Right kidney (tissue), 9 donors: ENCODE results near the gene C1QL4.
"Not testable (repeated sequence)": the region's sequence is repeated elsewhere in the genome, so short reads cannot be mapped to it uniquely, and the experiment has no call there.

Experiments used
- DNase-seq: peaks from one replicate; pipeline ENCODE4 v3.0.0-alpha.2; 2016
- long read RNA-seq, 8 donors: transcript quantifications; one replicate each; lab custom pipeline, GENCODE V29; 2026

Gene C1QL4
- long read RNA-seq, donor 1: 0 reads
- long read RNA-seq, donor 2, partial matches to known transcripts: 0 of 1 reads
- long read RNA-seq, donor 2, other reads (novel, unspliced or antisense): 0 of 1 reads
- long read RNA-seq, donor 3: 0 reads
- long read RNA-seq, donor 4: 0 reads
- long read RNA-seq, donor 5, partial matches to known transcripts: 0 of 1 reads
- long read RNA-seq, donor 5, other reads (novel, unspliced or antisense): 0 of 1 reads
- long read RNA-seq, donor 6: 0 reads
- long read RNA-seq, donor 7, partial matches to known transcripts: 0 of 3 reads
- long read RNA-seq, donor 7, other reads (novel, unspliced or antisense): 0 of 3 reads
- long read RNA-seq, donor 8: 0 reads

DNA sequence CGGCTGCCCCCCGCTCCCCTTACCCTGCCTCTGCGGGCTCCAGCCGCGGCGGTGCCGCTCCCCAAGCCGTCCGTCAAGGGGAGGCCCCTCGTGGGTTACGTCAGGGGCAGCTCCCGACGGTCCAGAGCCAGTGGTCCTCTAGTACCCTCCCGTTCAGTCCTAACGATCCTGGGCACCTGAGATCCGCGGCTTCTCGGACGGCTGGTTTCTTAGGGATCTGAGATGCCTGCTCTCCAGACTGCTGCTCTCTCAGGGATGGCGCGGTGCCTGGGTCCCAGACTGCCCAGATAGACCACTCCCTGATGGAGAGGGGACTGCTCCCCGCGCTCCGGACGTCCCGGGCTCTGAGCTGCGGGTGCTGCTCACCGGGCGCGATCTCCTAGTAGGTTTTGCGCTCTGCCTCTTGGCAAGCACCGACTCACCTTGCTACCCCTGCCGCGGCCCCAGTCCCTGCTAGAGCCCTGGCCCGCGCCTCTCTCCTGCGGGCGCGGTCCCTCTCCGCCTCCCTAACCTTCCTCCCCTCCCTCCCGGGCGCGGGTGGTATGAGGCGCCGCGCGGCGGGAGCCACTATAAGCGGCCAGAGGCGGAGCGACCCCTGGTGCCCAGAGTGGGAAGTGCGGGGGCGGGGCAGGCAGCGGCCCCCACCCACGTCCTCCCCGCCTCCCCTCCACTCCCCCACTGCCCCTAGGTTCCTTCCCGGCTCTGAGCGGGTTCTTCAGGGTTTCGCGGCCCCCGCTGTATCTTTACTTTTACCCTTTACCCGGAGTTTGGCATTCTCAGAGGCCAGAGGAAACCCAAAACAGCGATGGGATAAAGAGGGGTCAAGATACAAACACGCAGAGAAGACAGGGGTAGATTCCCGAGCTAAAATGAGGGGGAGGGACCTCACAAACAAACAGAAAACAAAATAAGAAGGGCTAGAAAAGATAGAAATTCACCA, at the start of gene C1QL4:
Gene C1QL4 (minus strand): TSS at position 544 of the 940 bp plus-strand sequence. CDS start 711 bp downstream, outside the sequence.
- peak; percentile 84 for DNase-seq

DNA sequence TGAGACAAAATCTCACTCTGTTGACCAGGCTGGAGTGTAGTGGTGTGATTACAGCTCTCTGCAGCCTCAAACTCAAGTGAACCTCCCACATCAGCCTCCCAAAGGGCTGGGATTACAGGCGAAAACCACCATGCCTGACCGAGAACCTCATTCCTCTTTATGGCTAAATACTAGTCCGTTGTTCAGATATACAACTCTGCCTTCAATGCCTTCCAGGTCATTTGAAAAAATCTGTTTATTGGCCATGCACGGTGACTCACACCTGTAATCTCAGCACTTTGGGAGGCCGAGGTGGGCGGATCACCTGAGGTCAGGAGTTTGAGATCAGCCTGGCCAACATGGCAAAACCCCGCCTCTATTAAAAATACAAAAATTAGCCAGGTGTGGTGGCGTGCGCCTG, 43.2 kb upstream of the C1QL4 start:
- not testable (repeated sequence) for DNase-seq

DNA sequence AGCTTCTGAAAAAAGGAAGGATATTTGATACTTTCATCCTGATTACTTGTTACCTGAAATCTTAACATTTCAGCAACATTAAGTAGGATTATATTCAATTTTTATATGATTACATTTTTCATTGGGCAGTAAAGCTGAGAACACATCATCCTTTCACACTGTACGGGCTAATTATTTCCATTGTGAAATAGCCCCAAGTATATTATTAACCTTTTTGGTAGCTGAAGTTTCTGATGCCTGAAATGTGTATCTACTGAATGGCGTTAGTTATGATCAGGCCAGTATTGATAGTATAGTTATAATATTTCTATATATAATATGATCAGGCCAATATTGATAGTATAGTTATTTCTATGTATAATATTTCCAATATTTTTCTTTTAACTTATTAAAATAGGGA, 40.4 kb upstream of the C1QL4 start:
- DNase-seq: no peak

DNA sequence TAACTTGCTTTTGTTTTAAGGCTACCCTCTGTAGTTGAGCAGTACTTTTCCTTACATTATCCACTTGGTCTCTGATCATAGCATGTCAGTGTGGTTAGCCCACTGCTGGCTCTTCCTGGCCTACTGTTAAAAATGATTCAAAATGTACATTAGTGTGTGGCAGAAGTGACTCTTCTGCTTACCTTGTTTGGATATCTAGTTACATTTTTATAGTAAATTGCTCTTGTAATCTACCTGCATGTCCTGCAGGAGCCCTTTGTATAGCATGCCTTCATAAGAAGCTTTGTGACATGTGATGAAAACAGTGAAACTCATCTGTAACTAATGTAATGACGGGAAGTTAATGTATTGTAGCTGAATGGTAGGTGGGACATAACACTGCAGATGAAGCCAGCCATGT, 38.4 kb upstream of the C1QL4 start:
- no peak for DNase-seq

DNA sequence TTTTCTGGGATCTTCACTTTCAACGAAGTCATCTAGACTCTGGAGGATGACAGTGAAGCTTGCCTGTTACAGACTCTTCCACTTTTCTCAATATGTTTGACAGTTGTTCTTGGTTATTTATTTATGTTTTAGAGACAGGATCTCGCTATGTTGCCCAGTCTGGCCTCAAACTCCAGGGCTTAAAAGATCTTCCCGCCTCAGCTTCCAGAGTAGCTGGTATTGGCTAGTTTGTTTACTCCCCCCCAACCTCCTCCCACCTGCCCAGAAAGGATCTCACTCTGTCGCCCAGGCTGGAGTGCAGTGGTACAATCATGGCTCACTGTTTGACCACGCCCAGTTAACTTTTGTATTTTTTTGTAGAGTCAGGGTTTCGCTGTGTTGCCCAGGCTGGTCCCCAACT, 33.6 kb upstream of the C1QL4 start:
- no peak for DNase-seq

DNA sequence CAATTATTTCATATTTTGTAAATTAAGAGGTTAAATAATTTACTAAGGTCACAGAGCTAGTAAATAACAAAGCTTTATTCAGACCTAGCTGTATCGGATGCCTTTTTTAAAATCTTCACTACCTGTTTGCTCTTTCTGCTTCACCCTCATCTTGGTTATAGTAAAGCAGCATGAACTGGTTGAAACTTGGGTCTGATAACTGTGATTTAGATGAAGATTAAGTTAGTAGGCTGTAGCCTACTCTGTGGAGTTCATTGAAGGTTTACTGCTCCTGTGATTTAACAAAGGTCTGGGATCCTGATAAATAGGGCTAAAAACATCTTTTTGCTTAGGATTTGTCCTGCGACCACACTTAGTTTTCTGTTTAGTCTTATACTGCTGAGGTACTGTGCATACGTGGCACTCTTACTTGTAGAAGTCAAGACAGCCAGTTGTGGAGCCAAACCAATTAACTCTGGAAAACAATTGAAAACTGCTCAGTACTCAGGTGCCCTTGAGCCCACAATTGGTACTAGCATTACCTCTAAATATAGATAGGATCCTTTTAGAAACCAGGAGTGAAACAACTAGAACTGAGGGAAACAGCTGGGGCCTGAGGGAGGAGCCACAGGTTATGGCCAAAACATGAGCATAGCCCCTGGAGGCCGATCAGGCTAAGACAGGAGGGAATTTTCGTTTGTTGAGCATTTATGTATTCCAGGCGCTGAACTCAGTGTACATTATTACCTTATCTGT, 32.6 kb upstream of the C1QL4 start:
- no peak for DNase-seq

DNA sequence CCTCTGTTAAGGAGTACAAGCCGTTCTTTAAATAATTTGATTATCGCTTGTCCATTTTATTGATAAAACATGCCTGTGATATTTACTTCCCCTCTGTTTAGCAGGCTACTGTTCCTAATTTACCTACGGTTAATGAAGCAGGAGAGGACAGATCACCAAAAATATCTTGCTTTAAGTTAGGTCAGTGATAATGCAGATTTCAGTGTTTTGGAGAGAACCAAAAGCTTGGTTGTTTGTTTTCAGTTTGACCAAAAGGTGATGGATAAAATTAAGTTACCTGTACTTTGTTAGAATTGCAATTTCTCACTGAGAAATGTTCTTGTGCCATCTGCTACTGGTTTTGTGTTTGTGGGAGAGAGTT, 31.2 kb upstream of the C1QL4 start:
- DNase-seq: no peak

DNA sequence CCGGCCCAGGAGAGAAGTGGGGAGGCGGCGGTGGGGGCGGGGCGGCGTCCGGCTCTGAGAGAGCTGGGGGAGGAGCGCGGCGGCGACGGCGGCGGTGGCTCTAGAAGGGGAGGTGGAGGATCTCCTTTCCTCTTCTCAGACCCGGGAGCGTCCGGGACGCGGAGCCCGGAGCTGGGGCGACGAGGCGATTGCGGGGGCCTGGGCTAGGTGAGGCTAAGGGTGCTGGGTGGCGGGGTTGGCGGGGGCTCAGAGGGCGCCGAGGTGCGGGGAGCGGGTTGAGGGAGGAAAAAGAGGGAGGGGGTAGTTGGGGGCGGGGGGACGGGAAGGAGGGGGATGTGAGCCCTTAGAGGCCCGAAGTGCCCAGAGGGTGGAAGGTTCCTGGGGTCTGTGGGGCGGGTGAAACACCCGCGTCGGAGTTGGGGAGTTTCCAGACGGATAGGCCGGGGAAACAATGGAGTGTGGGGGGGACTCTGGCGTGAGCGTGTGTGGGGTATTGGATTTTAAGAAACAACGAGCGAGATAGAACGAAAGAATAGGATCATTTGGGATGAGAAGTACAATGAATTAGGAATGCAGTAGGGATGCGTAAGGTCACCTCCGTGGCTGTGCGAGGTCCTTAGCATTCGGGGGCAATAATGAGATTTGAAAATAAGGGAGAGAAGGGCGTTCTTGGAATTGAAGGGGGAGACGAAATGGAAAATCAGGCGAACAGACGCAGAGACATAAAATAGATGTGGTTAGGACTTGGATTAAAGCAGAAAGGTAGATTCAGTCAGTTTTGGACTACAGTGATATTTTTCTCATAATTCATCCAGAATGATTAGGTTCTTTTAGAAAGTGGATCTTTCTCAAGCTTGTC, 30.6 kb upstream of the C1QL4 start, which contains the start of gene SPATS2:
Gene SPATS2 (plus strand): TSS at position 82 of the 859 bp plus-strand sequence. CDS start 93,551 bp downstream, outside the sequence.
- peak; percentile 68 for DNase-seq

DNA sequence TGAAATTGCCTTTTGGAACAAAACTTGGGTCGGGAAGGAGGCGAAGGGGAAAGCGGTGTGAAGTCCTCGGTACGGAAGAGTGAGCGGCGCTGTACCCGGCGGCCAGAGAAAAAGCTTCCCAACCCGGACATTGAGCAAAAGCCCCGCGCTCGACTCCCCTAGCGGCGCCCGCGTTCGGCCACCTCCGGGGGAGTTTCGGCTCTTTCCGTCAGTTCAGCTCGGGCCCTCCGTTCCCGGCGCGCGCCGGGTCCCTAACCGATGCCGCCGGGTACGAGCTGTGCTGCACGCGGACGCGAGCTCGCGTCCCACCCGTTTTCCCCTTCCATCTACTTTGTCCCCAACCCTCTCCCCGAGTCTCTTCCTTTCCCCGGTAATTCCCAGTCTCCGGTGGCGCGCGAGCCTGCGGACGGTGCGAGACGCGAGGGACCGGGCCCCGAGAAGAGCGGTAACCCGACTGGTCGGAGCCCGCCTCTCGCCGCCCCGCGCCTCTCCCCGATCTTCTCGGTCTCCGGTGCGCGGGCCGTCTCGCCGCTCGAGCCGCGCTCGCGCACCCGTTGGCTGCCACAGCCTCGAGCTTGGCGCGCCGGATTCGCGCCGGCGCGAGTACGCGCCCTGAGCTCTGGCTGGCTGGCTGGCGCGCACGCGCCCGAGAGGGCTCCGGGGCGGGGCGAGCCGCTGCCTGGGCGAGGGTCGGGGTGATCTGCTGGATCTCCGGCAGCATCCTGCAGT, 29.8 kb upstream of the C1QL4 start:
- peak; percentile 98 for DNase-seq

DNA sequence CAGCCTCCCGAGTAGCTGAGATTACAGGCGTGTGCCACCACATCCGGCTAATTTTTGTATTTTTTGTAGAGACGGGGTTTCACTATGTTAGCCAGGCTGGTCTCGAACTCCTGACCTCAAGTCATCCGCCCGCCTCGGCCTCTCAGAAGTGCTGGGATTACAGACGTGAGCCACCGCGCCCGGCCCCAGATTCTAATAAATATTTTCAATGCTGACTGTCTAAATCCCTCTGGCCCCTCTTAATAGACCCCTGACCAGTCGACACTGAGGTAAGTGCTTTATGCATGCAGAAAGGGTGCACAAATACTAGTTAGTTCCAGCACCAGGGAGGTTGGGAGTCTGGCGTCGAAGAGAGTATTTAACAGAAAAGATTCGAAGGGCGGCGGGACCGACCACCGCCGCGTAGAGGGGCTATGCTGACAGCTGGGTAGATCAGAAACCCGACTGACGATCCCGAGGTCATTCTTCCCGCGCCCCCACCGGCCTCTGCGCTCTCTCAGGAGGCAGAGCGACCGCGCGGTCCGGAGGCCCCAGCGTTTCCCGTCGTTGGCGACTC, 29.2 kb upstream of the C1QL4 start:
- DNase-seq: no peak

DNA sequence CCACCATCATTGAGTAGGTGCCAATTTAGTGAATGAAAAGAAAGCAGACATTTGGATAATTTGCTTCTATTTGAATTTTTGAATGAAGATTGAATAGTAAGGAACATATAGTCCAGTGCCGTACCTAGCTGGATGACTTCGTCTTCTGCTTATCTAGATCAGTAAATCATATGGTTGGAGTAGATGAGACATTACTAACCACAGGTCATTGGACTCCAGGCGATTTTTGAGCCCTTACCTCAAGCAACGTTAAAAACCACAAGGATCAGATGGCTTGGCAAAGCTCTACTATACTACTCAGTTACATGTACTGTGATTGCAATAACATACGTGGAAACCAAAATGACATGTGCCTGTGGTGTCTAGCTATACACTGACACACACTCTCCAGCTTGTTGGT, 28.6 kb upstream of the C1QL4 start:
- no peak for DNase-seq

DNA sequence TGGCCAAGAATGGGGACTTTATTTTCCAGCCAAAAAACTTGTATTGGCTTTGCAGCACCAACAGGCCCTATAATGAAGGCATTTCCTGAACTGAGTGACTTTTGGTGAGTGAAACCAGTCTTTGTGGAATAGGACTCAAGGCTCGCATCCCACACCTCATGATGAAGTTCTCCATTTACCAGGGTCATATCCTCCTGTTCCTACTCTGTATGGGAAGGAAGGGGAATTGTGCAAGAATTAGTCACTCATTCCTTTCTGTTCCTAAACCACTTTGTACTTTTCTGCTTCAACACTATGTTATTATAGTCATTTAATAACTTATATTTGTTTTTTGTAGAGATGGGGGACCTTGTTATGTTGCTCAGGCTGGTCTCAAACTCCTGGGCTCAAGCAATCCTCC, 28.0 kb upstream of the C1QL4 start:
- DNase-seq: no peak

DNA sequence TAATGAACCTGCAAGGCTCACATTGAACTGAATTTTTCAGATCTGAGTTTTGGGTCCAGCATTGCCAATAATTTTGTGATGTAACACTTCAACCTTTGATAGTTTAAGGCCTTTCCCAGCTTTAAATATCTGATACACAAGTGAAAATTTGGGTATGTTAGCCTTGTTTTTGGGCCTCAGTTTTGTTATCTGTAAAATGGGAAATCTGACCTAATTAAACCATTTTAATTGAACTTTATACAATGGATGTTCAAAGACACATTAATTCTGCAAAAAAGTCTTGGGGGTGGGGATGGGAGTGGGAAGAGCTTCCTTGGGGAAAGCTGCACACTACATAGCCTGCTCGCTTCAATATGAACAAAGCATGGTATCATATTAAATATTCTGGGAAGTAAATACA, 25.1 kb upstream of the C1QL4 start:
- DNase-seq: no peak

DNA sequence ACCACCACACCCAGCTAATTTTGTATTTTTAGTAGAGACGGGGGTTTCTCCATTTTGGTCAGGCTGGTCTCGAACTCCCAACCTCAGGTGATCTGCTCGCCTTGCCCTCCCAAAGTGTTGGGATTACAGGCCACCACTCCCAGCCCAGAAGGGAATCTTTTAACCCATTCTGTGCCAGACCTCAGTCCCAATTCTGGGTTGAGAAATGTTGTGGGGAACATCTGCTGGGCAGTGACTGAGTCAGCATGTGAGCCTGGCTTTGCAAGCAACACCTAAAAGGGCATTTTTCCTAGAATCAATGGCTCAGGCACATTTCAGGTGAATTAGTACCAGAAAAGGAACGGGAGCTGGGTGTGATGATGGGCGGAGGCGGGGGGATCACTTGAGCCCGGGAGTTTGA, 22.7 kb upstream of the C1QL4 start:
- no peak for DNase-seq

DNA sequence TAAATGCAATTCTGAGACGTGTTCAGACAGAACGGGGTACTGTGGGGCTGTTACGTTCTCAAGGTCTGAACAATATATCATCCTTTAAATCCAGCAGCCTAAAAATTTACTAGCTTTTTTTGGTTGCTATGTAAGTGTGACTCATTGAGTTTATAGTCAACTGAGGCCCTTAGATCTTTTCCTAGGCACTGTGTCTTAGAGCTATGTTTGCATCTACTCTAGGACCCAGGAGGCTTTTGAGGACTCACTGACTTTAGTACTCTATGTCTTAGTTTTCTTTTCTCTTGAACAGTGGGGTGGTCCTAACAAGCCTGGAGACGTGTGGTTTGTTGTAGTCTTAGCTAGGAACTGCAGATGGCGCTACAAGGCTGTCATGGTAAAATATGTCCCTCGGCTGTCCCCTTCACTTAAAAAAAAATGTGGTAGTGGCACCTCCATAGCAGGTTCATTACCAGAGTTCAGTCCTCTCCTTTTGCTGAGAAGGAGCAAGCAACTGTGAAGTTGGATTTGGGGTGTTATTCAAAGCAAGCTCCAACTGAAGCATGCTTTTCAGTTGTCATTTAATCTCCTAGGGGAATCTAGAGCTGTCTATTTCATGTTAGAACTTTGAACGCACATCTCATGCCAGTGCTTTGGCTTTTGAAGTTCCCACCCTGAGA, 21.6 kb upstream of the C1QL4 start:
- peak; percentile 56 for DNase-seq

DNA sequence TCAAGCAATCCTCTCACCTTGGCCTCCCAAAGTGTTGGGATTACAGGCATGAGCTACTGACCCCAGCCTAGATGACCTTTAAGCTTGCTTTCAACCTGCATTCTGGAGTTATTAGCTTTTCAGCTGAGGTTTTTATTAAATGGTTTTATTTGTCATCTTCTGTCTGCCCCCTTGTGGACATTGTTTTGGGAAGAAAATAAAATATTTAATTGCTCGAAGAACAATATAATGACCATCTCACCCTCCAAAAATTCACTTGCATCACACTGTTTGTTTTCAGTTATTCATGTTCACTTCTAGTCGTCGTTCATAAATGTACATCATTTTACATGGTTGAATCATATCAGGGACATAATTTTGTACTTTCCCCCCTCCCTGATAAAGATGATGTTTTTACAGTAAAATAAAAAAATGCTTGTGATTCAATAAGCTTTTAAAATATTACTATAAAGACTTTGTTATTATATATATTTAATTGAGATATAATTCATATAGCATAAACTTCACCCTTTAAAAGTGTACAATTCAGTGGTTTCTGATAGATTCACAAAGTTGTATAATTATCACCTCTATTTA, 20.2 kb upstream of the C1QL4 start:
- no peak for DNase-seq

DNA sequence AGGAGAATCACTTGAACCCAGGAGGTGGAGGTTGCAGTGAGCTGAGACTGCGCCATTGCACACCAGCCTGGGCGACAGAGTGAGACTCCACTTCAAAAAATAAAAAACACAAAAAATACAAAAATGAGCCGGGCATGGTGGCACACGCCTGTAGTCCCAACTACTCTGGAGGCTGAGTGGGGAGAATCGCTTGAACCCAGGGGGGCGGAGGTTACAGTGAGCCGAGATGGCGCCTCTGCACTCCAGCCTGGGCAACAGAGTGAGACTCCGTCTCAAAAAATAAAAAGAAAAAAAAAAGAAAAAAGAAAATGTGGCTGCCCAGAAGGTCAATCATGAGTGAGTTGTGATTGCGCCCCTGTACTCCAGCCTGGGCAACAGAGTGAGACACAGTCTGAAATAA, 18.9 kb upstream of the C1QL4 start:
- DNase-seq: no peak

DNA sequence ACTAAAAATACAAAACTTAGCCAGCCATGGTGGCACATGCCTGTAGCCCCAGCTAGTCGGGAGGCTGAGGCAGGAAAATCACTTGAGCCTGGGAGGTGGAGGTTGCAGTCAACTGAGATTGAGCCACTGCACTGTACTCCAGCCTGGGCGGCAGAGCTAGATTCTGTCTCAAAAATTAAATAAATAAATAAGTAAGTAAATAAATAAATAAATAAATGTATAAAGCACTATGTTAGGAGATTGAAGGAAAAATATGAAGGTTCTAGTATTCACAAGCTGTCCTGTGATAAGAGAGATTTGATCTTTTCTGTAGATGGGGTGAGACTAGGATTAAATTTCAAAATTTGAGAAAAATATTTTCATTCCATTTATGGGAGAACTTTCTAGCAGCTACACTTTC, 15.4 kb upstream of the C1QL4 start:
- no peak for DNase-seq

DNA sequence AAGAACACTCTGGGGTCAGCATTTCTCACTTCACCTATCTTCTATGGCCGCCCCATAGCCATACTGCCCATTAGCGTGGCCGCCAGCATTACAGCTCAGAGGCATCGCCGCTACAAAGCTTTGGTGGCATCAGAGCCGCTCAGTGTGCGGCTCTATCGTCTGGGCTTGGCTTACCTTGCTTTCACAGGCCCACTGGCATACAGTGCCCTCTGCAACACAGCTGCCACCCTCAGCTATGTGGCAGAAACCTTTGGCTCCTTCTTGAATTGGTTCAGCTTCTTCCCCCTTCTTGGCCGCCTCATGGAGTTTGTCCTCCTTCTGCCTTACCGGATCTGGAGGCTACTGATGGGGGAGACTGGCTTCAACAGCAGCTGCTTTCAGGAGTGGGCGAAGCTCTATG, 12.3 kb upstream of the C1QL4 start:
- DNase-seq: no peak

DNA sequence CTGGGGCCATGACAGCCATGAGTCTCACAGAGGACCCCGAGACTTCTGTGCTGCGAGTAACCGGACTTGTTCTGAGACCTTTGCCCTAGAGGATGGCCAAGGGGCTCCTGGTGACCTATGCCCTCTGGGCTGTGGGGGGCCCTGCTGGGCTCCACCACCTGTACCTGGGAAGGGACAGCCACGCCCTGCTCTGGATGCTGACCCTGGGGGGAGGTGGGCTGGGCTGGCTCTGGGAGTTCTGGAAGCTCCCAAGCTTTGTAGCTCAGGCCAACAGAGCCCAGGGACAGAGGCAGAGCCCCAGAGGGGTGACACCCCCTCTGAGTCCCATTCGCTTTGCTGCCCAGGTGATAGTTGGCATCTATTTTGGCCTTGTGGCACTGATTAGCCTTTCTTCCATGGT, 11.8 kb upstream of the C1QL4 start:
- no peak for DNase-seq
